ENCODE measurements around the gene CAV2. TPM values are rescaled to one million over a fixed set of nuclear protein-coding genes. Genes with fewer than 3 reads are reported as not detected.

Gene CAV2
- total RNA-seq, 2 experiments from 2014 or later = not detected

DNA sequence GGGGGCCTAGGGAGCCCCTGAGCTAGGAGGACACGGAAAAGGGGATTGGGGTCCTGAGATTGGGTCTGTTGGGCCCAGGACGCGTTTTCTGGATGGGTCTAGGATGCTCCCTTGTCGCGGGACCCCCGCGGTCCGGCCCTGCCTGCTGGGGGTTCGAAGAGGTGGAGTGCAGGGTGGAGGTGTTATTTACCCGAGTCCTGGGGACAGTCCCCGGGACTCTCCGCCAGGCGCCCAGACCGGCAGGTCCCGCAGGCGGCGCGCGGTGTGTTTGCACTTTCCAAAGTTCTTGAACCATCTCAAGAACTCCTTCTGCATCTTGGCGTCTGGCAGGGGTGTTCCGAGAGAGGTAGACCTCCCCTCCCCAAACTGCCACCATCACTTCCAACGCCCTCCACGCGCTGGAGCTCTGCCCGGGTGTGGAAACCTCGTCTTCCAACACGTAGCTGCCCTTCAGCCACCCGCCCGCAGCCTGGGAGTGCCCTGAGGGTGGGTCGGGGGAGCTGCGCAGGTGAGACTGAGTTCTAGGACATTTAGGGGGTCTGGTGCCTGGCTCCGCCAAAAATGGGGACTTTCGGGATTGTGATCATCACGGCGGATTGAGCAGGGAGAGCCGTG, 25.9 kb downstream of the CAV2 start:
- no peaks in the 10 kb centered on the region for H3K9me3 ChIP-seq (ENCODE audit: low read length)
- H2AFZ ChIP-seq (ENCODE audit: low read length) = no peak overlapping the region
- H3K4me2 ChIP-seq (ENCODE audit: low read length) = peak overlapping the region; percentile 59; the same call in 1 of the 2 replicates
- no peak for TF ChIP-seq CTCF (conservative IDR thresholded peaks at IDR 0.05; ENCODE audit: low read length)
- TF ChIP-seq EZH2phosphoT487 (IDR thresholded peaks at IDR 0.05; ENCODE audit: borderline replicate concordance, low read depth, low read length) = no peak
- H3K4me3 ChIP-seq (ENCODE audit: low read depth, low read length, poor library complexity, severe bottlenecking) = peak overlapping the region; percentile 24
- H4K20me1 ChIP-seq (ENCODE audit: insufficient read depth, low read length) = no peaks in the 10 kb centered on the region
- ChIA-PET POLR2A (no interaction called here), CTCF (ENCODE audit: unreplicated experiment) (no interaction called here)
- no peaks in the 10 kb centered on the region for H3K4me1 ChIP-seq (ENCODE audit: insufficient read depth, low read length, poor library complexity, severe bottlenecking)
- intact Hi-C loops (cut with micrococcal nuclease; ENCODE audit: unreplicated experiment) = no loop called here
- BruUV-seq (replicated peaks) = no TSS peak
- no peaks in the 10 kb centered on the region for H3K79me2 ChIP-seq (ENCODE audit: insufficient read depth, low read depth, low read length)
- DNase-seq (ENCODE audit: low spot score) = no peak
- no peak overlapping the region for H3K27ac ChIP-seq (ENCODE audit: low read depth, low read length, poor library complexity, severe bottlenecking)
- no peaks in the 10 kb centered on the region for H3K9me2 ChIP-seq (ENCODE audit: insufficient read depth, low read length)
- H3K36me3 ChIP-seq (ENCODE audit: insufficient read depth, low read length) = no peaks in the 10 kb centered on the region

GRCh38 chr7:116525913-116526861, 26.6 kb downstream of the CAV2 start:
- intact Hi-C loops (cut with micrococcal nuclease; ENCODE audit: unreplicated experiment) = no loop called here
- no peaks in the 10 kb centered on the region for H3K36me3 ChIP-seq (ENCODE audit: insufficient read depth, low read length)
- no peak overlapping the region for H2AFZ ChIP-seq (ENCODE audit: low read length)
- H3K4me1 ChIP-seq (ENCODE audit: insufficient read depth, low read length, poor library complexity, severe bottlenecking) = no peaks in the 10 kb centered on the region
- TF ChIP-seq CTCF (conservative IDR thresholded peaks at IDR 0.05; ENCODE audit: low read length) (peak; percentile 70), EZH2phosphoT487 (IDR thresholded peaks at IDR 0.05; ENCODE audit: borderline replicate concordance, low read depth, low read length) (0 out of 2 replicates have a peak, but pooled peaks have one; percentile 51)
- no peak overlapping the region for H3K27ac ChIP-seq (ENCODE audit: low read depth, low read length, poor library complexity, severe bottlenecking)
- no peaks in the 10 kb centered on the region for H3K9me2 ChIP-seq (ENCODE audit: insufficient read depth, low read length)
- peak overlapping the region; percentile 59; the same call in 1 of the 2 replicates for H3K4me2 ChIP-seq (ENCODE audit: low read length)
- DNase-seq (ENCODE audit: low spot score) = peak; percentile 13
- no peaks in the 10 kb centered on the region for H3K9me3 ChIP-seq (ENCODE audit: low read length)
- CTCF ChIA-PET (ENCODE audit: unreplicated experiment) = no interaction called here
- no peaks in the 10 kb centered on the region for H4K20me1 ChIP-seq (ENCODE audit: insufficient read depth, low read length)
- no TSS peak for BruUV-seq (replicated peaks)
- no peaks in the 10 kb centered on the region for H3K79me2 ChIP-seq (ENCODE audit: insufficient read depth, low read depth, low read length)
- POLR2A ChIA-PET = no interaction called here
- peak overlapping the region; percentile 24 for H3K4me3 ChIP-seq (ENCODE audit: low read depth, low read length, poor library complexity, severe bottlenecking)
